ENCODE data around the gene NME2. TPM values are rescaled to one million over a fixed set of nuclear protein-coding genes. Genes with fewer than 3 reads are reported as not detected.

NME2 gene
- total RNA-seq: 651 and 667 TPM in 2 replicates
- long read RNA-seq, transcript NME2-205 (5 exons, 826 nt): major isoform, 250 of 280 reads
- long read RNA-seq, transcript NME2-202 (4 exons, 866 nt): minor isoform, 18 of 280 reads
- long read RNA-seq, partial matches to known transcripts: 1 of 280 reads
- long read RNA-seq, other reads (novel, unspliced or antisense): 2 of 280 reads

DNA sequence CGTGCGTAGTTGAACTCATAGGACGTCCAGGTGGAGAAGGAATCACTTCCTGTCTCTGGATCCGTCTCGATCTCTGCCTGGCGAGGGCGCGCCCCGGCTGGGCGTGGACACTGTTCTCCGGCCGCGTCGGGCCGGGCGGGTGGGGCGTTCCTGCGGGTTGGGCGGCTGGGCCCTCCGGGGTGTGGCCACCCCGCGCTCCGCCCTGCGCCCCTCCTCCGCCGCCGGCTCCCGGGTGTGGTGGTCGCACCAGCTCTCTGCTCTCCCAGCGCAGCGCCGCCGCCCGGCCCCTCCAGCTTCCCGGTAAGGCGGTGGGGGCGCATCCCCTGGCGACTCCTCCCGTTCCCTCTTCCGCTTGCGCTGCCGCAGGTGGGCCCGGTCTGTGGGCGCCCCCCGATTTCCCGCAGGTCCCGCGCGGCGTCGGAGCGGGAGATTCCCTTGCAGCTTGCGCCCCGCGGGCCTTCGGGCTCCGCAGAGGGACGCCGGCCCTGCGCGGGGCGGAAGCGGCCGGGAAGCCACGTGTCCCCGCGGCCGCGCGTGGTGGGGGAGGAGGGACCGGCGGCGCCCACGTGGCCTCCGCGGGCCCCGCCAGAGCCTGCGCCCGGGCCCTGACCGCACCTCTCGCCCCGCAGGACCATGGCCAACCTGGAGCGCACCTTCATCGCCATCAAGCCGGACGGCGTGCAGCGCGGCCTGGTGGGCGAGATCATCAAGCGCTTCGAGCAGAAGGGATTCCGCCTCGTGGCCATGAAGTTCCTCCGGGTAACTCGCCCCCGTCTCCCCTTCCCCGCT, at the start of gene NME2:
Gene NME2 (plus strand): TSS at position 214 of the 789 bp plus-strand sequence. CDS start 420 bp downstream, at position 634.
- peaks cover 34% of the 10 kb centered on the region for H3K36me3 Mint-ChIP-seq (ENCODE audit: unreplicated experiment)
- peak; percentile 94 for DNase-seq (ENCODE audit: extremely low spot score, unreplicated experiment)
- H3K27ac Mint-ChIP-seq (ENCODE audit: unreplicated experiment): peak within 1 kb of the TSS; percentile 97
- peak within 1 kb of the TSS; percentile 91 for H3K4me3 Mint-ChIP-seq (ENCODE audit: unreplicated experiment)
- peaks cover 26% of the 10 kb centered on the region for H3K4me1 Mint-ChIP-seq (ENCODE audit: unreplicated experiment)
- H3K9me3 Mint-ChIP-seq (ENCODE audit: unreplicated experiment): no peaks in the 10 kb centered on the region
- TF ChIP-seq, protein P1, sequence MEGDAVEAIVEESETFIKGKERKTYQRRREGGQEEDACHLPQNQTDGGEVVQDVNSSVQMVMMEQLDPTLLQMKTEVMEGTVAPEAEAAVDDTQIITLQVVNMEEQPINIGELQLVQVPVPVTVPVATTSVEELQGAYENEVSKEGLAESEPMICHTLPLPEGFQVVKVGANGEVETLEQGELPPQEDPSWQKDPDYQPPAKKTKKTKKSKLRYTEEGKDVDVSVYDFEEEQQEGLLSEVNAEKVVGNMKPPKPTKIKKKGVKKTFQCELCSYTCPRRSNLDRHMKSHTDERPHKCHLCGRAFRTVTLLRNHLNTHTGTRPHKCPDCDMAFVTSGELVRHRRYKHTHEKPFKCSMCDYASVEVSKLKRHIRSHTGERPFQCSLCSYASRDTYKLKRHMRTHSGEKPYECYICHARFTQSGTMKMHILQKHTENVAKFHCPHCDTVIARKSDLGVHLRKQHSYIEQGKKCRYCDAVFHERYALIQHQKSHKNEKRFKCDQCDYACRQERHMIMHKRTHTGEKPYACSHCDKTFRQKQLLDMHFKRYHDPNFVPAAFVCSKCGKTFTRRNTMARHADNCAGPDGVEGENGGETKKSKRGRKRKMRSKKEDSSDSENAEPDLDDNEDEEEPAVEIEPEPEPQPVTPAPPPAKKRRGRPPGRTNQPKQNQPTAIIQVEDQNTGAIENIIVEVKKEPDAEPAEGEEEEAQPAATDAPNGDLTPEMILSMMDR (IDR thresholded peaks at IDR 0.05): no peak
- no peaks in the 10 kb centered on the region for H3K27me3 Mint-ChIP-seq (ENCODE audit: unreplicated experiment)

- H3K4me1 Mint-ChIP-seq (ENCODE audit: unreplicated experiment): peaks cover 58% of the 10 kb centered on the region
- H3K4me3 Mint-ChIP-seq (ENCODE audit: unreplicated experiment): peak overlapping the region; percentile 95
- no peak overlapping the region for H3K27ac Mint-ChIP-seq (ENCODE audit: unreplicated experiment)
- no peaks in the 10 kb centered on the region for H3K27me3 Mint-ChIP-seq (ENCODE audit: unreplicated experiment)
- H3K36me3 Mint-ChIP-seq (ENCODE audit: unreplicated experiment): peaks cover 2% of the 10 kb centered on the region
- DNase-seq (ENCODE audit: extremely low spot score, unreplicated experiment): no peak
- TF ChIP-seq, protein P1 (IDR thresholded peaks at IDR 0.05): no peak
- H3K9me3 Mint-ChIP-seq (ENCODE audit: unreplicated experiment): no peaks in the 10 kb centered on the region
These were observed 47.6 kb upstream of the NME2 start for GRCh38 chr17:51118330-51119195.

DNA sequence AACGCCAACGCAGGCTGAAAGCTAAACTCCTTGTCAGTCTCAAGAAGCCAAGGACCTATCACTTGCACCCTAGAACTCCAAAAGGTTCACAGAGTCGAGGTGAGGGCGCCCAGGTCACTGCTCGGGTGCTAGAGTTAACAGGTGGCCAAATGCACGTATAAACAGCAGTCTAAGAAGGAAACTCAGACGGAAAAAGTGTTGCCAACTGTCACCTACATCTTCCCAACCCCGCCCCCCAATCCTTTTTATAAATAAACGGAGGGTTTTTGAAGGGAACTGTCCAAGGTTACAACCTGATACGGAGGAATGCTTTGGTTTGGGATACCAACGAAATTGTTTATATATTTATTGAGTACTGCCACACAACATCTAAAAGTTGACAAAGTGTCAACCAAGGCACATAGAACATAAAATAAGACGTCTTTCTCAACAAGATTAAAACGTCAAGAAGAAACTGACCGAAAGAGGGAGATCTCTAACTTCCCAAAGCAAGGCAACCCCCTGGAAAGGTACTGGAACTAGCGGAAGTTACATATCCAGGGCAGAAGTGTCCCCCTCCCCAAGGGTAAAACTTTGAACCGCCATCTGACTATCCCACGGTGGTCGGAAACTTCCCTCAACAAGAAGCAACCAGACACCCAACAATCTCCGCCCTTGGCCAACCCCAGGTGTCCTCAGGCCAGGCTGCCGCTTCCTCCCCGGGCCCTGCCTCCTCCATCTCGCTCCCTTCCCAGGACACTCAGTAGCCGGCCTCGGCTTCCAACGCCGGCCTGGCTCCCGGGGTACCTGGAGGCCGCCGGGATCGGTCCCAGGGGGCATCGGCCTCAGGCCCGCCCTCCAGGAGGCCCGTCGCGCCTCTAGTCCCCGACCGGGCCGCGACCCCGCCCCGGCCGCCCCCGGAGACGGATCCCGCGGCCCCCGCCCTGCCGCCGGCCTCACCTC, 46.5 kb upstream of the NME2 start:
- H3K27ac Mint-ChIP-seq (ENCODE audit: unreplicated experiment): peak overlapping the region; percentile 94
- DNase-seq (ENCODE audit: extremely low spot score, unreplicated experiment): peak; percentile 85
- H3K27me3 Mint-ChIP-seq (ENCODE audit: unreplicated experiment): no peaks in the 10 kb centered on the region
- H3K4me3 Mint-ChIP-seq (ENCODE audit: unreplicated experiment): peak overlapping the region; percentile 95
- TF ChIP-seq, protein P1 (IDR thresholded peaks at IDR 0.05): peak; percentile 58
- peaks cover 58% of the 10 kb centered on the region for H3K4me1 Mint-ChIP-seq (ENCODE audit: unreplicated experiment)
- H3K9me3 Mint-ChIP-seq (ENCODE audit: unreplicated experiment): no peaks in the 10 kb centered on the region
- H3K36me3 Mint-ChIP-seq (ENCODE audit: unreplicated experiment): peaks cover 2% of the 10 kb centered on the region

- TF ChIP-seq, protein P1 (IDR thresholded peaks at IDR 0.05): no peak
- Mint-ChIP-seq H3K36me3 (ENCODE audit: unreplicated experiment) (no peaks in the 10 kb centered on the region), H3K27me3 (ENCODE audit: unreplicated experiment) (no peaks in the 10 kb centered on the region), H3K27ac (ENCODE audit: unreplicated experiment) (peak overlapping the region; percentile 94), H3K9me3 (ENCODE audit: unreplicated experiment) (no peaks in the 10 kb centered on the region), H3K4me3 (ENCODE audit: unreplicated experiment) (peak overlapping the region; percentile 95), H3K4me1 (ENCODE audit: unreplicated experiment) (peaks cover 58% of the 10 kb centered on the region)
- DNase-seq (ENCODE audit: extremely low spot score, unreplicated experiment): no peak
These were observed 45.9 kb upstream of the NME2 start for GRCh38 chr17:51120357-51120738.

Data from osteocyte (in vitro differentiated cells).